ENCODE results near the gene FRMPD2.
"Not testable (repeated sequence)": the region's sequence is repeated elsewhere in the genome, so short reads cannot be mapped to it uniquely, and the experiment has no call there.

FRMPD2 gene

DNA sequence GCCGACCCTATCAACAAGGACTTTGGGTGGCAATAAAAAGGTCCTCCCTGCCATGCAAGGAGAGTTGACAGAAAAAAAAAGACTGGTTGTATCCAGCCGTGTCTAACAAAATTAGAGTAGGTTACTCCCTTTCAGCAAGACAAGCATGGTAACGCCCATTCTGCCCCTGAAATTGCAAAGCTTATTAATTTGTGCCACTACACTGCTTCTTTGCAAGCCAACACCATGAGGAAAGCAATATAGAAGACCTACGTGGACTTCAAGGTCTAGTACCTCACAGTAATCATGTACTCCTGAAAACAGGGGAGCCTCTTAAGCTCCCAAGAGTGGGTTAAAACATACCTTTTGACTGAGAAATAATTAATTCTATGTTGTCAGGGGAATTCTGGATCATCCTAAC lies 90.3 kb downstream of the FRMPD2 start:
- no peak for DNase-seq (ENCODE audit: insufficient read length, low spot score)
- TF ChIP-seq, protein P1, sequence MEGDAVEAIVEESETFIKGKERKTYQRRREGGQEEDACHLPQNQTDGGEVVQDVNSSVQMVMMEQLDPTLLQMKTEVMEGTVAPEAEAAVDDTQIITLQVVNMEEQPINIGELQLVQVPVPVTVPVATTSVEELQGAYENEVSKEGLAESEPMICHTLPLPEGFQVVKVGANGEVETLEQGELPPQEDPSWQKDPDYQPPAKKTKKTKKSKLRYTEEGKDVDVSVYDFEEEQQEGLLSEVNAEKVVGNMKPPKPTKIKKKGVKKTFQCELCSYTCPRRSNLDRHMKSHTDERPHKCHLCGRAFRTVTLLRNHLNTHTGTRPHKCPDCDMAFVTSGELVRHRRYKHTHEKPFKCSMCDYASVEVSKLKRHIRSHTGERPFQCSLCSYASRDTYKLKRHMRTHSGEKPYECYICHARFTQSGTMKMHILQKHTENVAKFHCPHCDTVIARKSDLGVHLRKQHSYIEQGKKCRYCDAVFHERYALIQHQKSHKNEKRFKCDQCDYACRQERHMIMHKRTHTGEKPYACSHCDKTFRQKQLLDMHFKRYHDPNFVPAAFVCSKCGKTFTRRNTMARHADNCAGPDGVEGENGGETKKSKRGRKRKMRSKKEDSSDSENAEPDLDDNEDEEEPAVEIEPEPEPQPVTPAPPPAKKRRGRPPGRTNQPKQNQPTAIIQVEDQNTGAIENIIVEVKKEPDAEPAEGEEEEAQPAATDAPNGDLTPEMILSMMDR (IDR thresholded peaks at IDR 0.05; ENCODE audit: insufficient read depth, missing control alignments) = no peak
- no peak for FAIRE-seq

DNA sequence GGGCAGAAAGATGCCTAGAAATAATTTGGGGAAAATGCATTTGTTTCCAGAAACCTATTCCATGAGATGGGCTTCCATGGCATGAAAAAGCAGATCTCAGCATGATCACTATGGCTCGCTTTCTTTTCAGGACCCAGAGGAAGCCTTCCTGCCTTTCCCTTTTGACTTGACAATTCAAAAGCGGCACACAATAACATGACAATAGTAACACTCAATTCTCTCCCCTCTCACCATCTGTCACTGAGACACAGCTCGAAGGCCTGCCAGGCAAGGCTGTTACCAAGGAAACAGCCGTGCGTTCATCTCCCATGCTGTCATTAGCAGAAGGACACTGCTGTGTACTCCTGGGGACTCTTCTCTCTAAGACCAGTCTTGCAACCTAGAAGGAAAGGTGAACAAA lies 101.8 kb downstream of the FRMPD2 start:
- DNase-seq (ENCODE audit: insufficient read length, low spot score); FAIRE-seq: not testable (repeated sequence)

DNA sequence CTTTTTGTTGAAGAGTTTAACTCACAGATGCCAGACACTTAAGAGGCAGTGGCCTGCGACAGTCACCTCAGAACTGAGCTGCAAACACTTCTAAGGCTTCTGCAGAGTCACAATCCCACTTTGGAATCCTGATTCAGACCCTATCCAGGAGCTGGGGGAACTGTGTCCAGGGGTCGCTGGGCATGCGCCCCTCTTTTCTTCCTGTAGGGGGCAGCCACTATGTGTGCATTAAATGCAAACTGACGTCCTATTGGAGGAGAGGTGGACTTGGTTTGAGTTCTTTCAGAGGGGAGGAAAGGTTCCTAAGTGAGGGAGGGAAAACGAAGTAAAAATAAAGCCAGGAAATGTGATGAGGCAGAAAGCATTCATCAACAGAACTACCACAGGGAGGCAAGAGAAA lies 113.8 kb downstream of the FRMPD2 start:
- DNase-seq (ENCODE audit: insufficient read length, low spot score); FAIRE-seq: not testable (repeated sequence)
- TF ChIP-seq, protein P1 (IDR thresholded peaks at IDR 0.05; ENCODE audit: insufficient read depth, missing control alignments) = peak; percentile 9

DNA sequence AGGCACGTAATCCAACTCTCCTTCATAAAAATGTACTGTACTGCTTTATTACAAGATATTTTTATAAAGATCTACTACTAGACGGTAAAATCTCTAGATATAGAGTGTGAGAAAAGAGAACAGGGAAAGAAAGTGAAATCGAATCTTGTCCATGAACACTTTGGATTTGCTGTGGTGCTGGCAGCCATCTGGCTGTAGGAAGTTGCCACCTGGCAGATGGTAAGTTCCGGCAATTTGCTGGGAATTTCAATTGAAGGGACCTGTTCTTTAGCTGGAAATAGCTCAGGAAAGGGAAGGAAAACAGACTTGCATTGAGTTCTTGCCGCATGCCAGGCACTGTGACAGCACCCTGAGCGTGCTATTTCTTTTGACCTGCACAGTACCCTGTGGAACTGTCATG lies 114.3 kb downstream of the FRMPD2 start:
- FAIRE-seq; DNase-seq (ENCODE audit: insufficient read length, low spot score): not testable (repeated sequence)

DNA sequence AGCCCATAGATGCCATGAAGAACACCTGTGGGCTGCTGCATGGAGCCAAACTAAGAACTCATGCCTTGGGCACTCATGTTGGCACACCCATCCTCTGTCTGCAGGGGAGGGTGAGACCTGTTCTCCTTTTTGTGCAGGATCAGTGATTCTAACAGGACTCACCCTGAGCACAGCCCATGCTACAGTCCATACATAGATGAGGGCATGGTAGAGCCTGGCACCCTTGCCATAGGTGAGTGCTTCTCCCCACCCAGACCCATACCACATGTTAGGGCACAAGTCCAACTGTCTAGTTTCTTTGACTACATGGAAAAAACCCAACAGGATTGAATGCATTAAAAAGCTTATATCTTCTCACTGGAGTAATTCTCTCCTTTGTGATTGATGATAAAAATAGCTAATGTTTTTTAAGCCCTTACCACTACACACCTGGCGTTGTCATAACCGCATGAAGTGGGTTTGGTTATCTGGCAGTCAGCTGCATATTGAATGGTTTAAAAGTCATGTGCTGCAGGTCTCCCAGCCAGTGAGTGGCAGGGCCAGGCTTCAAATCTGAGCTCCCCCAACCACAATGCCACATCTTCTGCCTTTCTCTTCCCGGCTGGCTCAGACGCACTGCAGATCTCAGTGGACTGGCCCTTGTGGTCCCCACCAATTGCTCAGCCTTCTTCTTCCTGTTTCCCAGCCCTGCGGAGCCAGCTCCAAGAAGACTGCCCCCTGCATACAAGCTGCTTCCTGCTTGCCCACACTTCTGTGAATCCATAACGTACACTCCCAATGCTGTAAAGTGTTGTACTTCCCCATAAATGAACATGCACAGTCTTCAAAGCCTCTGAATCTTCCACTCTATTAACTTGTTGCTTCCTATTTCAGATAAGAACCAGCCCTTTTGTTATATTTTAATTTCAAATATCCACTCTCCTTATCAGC lies 120.0 kb downstream of the FRMPD2 start:
- not testable (repeated sequence) for DNase-seq (ENCODE audit: insufficient read length, low spot score); FAIRE-seq

DNA sequence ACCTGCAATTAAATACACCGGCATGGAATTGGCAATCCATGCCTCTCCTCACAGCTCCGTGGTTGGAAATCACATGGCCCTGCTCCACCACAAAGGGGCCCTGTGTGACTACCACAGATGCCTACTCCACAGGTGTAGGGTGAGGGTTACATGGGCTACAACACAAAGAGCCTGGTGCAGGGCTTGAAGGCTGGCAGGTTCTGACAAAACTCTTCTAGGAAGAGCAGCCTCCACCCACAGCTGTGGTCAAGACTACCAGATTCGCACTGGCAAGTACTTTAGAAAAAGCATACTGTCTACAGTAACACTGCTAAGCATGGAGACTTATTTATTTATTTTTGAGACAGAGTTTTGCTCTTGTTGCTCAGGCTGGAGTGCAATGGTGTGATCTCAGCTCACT lies 126.9 kb downstream of the FRMPD2 start:
- not testable (repeated sequence) for FAIRE-seq; DNase-seq (ENCODE audit: insufficient read length, low spot score)

DNA sequence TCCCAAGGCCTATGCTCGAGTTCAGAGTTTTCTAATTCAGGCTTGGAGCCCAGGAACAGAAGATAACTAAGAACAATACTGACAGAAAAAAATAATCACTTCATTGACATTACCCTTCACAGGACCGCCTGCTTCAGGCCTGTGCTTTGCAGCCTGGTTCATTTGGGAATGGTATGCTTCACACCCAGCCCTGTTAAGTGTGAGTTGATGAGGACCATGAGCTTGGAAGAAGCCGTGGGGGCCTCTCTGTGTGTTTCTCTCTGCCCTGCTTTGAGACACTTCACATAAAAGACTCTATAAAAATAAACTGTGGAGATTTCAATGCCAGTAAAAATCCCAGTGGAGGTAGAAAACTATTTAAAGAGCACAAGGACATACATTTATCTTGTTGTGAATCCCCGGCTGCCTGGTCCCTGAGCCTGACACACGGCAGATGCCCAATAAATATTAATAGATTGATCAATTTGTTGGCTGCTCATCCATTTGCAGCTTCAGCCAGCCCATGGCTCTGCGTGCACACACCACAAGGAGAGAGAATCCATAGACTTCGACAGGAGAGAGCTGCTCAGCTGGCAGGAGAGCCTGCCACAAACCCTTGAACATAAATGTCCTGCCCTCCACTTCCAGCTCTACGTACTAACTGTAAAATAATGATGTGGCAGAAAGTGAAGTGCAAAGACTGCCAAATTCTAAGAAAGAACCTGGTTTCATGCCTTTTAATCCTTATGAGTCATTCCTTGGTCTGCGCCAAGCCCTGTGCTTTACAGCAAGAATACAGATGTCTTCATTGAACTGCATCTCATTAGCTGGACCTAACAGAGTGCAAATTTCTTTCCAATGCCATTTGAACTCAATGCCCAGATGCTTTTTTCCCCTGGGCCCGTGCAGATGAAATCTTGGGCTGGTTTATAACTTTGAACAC lies 130.5 kb downstream of the FRMPD2 start:
- not testable (repeated sequence) for DNase-seq (ENCODE audit: insufficient read length, low spot score); FAIRE-seq

DNA sequence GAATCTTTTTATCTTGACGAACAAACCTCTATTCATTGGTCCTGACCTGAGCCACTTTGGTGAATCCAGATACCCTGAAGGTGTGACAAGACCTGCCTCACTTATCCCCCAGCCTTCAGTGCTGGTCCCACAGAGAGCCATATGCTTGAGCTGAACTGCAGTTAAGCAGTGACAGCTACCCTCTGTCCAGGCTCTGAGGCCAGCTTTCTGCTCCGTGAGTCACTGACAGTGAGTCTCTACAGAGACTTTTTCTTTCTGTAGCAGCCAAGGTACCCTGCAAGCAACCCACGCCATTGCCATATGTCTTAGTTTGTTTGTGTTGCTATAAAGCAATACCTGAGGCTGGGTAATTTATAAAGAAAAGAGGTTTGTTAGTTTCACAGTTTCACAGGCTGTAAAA lies 133.5 kb downstream of the FRMPD2 start:
- not testable (repeated sequence) for DNase-seq (ENCODE audit: insufficient read length, low spot score); FAIRE-seq

DNA sequence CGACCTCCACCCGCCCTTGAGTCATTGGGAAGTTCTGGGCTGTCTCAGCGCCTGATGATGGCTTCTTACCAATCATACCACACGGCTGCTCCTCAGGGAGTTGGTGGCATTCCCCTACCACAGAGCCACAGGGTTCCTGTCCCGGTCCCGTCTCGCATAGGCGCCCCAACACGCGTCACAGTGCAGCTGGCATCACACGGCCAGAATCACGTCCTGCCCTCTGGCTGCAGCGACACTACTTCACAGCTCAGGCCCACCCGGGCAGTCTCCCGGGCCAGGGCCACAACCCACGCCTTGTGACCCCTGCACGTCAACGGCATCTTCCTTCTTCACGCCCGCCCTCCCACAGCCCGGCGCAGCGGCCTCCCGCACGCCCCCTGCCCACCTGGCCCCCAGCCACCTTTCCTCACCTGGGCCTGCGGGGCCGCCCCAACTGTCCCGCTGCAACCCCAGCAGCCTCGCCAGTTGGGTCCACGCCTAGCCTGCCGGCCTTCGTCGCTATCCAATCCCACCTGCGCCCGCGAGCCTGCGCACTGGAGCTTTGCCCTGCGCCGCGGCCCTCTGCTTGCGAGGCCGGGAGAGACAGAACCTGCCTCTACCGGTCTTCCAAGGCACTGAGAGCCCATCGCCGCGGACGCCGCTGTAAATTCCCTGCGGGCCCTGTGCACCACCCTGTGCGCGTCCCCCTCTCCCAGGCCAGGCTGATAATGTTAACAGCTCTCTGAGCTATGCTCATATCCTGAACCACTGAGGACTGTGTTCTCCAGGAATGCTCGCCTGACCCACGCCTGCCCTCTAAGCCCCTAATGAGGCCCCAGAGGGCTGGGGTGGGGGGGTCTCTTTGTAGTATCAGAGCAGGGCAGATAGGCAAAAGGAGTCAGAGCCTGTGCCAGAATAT lies 134.3 kb downstream of the FRMPD2 start:
- DNase-seq (ENCODE audit: insufficient read length, low spot score); FAIRE-seq: not testable (repeated sequence)

DNA sequence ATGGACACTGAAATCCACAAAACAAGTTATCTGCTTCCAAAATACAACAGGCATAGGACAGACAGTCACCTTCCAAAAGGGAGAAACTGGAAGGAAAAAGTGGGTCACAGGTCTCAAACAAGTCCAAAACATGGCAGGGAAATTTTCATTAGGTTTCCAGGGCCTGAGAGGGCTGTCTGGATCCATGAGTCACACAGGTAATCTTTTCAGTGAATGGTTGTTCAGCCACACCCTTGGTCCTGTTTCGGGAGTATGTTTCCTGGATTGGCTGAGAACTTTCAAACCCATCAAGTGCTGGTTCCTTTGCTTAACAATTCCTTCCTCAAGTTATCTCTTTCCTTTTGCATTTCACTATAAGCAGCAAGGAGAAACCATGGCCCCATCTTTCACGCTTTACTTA lies 145.5 kb downstream of the FRMPD2 start:
- DNase-seq (ENCODE audit: insufficient read length, low spot score) = not testable (repeated sequence)

DNA sequence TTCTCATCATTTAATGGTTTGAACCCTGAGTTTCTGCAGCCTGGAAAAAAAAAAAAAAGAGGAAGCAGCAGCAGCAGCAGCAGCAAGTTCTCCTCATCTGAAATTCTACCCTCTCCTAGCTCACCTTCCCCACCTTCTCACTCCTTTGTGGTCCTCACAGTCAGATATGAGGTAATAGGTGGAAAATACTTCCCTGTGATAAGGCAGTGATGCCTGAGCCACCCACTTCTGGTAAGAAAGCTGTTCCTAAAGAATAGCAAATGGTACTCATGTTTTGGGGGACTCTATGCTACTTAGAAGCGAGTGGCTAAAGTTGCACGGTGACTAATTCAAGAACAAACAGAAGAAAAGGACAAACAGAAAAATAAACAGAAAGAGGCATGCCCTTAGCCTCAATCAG lies 148.2 kb downstream of the FRMPD2 start:
- FAIRE-seq; DNase-seq (ENCODE audit: insufficient read length, low spot score): not testable (repeated sequence)

More for the DNA sequence above, 145.5 kb downstream of the FRMPD2 start:
- FAIRE-seq = not testable (repeated sequence)

DNA sequence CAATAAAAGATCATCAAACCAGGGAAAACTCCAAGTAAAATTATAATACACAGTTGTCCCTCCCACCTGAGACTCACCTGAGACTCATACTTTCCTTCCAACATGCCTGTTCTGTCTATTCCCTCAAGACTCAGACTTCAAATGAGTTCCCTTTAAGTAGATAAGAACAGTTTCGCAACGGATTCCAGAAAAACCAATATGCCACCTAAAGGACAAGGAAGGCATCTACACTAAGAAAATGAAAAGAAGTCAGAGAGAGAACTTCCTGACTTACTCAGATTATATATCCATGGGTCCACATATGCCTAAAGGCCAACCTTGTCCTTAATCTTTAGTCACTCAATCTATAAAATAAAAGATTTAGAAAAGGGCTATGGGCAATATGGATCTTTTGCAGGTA lies 148.9 kb downstream of the FRMPD2 start:
- DNase-seq (ENCODE audit: insufficient read length, low spot score); FAIRE-seq: not testable (repeated sequence)

DNA sequence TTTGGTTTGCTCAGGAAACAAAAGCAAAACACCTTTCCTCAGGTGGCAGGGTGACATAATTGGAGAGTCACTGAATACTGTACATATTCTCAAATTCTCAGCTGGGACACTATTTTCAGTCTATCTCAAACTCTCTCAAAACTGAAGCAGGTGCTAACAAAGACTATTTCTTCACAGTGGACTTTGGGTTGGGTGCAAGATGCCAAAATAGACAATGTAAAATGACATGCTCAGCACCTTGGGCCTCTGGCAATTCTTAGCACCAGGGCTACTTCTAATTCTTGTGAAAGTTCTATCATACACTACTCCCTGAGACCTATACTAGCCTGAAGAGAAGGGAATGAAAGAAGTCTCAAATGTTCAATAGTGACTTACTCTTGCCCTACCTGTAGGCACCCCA lies 151.9 kb downstream of the FRMPD2 start:
- DNase-seq (ENCODE audit: insufficient read length, low spot score); FAIRE-seq: not testable (repeated sequence)

DNA sequence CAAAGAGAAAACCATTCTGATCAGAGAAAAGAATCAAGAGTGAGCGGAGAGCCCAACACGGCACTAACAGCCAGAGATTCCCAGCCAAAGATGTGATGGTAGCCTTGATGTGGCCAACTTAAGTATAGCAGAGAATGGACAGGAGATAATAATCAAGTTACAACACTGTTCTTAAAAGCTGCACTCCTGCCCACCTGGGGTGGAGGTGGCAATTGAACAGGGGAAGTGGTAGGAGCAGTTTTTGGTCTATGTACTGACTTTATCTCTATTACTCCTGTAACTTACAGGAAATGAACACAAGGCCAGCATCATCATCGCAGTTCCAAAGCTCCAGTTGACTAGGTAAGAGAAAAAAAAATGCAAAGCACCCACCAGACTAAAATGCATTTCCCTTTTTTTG lies 164.2 kb downstream of the FRMPD2 start:
- FAIRE-seq = not testable (repeated sequence)

More for the DNA sequence above, 164.2 kb downstream of the FRMPD2 start:
- DNase-seq (ENCODE audit: insufficient read length, low spot score) = not testable (repeated sequence)

All from D721Med (cell line).